Measurements from ENCODE around the gene FNBP1L.

The FNBP1L gene

GRCh38 chr1:93598396-93598795, 150.5 kb downstream of the FNBP1L start:
- no peak overlapping the region for H3K4me3 ChIP-seq (ENCODE audit: low read length)
- DNase-seq (ENCODE audit: low read depth): no peak
- TF ChIP-seq CTCF (IDR thresholded peaks at IDR 0.05; ENCODE audit: insufficient read depth, low read depth, low read length, missing control alignments): no peak

- TF ChIP-seq CTCF (IDR thresholded peaks at IDR 0.05; ENCODE audit: insufficient read depth, low read depth, low read length, missing control alignments): no peak
- no peak for DNase-seq (ENCODE audit: low read depth)
- H3K4me3 ChIP-seq (ENCODE audit: low read length): no peak overlapping the region
These were observed 151.0 kb downstream of the FNBP1L start for GRCh38 chr1:93598861-93599439.

- no peak for TF ChIP-seq CTCF (IDR thresholded peaks at IDR 0.05; ENCODE audit: insufficient read depth, low read depth, low read length, missing control alignments)
- no peak for DNase-seq (ENCODE audit: low read depth)
- H3K4me3 ChIP-seq (ENCODE audit: low read length): no peak overlapping the region
These were observed 151.6 kb downstream of the FNBP1L start for GRCh38 chr1:93599479-93599878.

- TF ChIP-seq CTCF (IDR thresholded peaks at IDR 0.05; ENCODE audit: insufficient read depth, low read depth, low read length, missing control alignments): no peak
- no peak for DNase-seq (ENCODE audit: low read depth)
- no peak overlapping the region for H3K4me3 ChIP-seq (ENCODE audit: low read length)
These were observed 152.7 kb downstream of the FNBP1L start for GRCh38 chr1:93600663-93601062.

- TF ChIP-seq CTCF (IDR thresholded peaks at IDR 0.05; ENCODE audit: insufficient read depth, low read depth, low read length, missing control alignments): no peak
- DNase-seq (ENCODE audit: low read depth): no peak
These were observed 153.8 kb downstream of the FNBP1L start for GRCh38 chr1:93601686-93602085.

GRCh38 chr1:93602101-93602500, 154.2 kb downstream of the FNBP1L start:
- no peak overlapping the region for H3K4me3 ChIP-seq (ENCODE audit: low read length)
- no peak for DNase-seq (ENCODE audit: low read depth)
- no peak for TF ChIP-seq CTCF (IDR thresholded peaks at IDR 0.05; ENCODE audit: insufficient read depth, low read depth, low read length, missing control alignments)

More at GRCh38 chr1:93601686-93602085, 153.8 kb downstream of the FNBP1L start:
- no peak overlapping the region for H3K4me3 ChIP-seq (ENCODE audit: low read length)

GRCh38 chr1:93603106-93603505, 155.2 kb downstream of the FNBP1L start:
- no peak overlapping the region for H3K4me3 ChIP-seq (ENCODE audit: low read length)
- no peak for TF ChIP-seq CTCF (IDR thresholded peaks at IDR 0.05; ENCODE audit: insufficient read depth, low read depth, low read length, missing control alignments)
- DNase-seq (ENCODE audit: low read depth): no peak
